A549 (cell line): ENCODE data around the gene LDLRAD4. TPM values are rescaled to one million over a fixed set of nuclear protein-coding genes. Genes with fewer than 3 reads are reported as not detected.

ENCODE experiments used
- ATAC-seq, 2 experiments: fragments of 200-7000 bp in 1 of 2; fragments of >200 bp in 1 of 2; cut with Nextera tagmentation in 1 of 2; cut with Tn5 transposase in 1 of 2; 3 replicates each; pipeline versions ENCODE4 v1.8.0 to v1.9.1; 2018 to 2020; ENCODE audit warnings: mild to moderate bottlenecking in 1 of 2, moderate library complexity in 1 of 2
- CTCF ChIA-PET: fragments of 300-600 bp; sonication (Branson Sonifier 250); formaldehyde crosslinking; extraction: SDS; loops from one replicate; lab custom pipeline; 2021; ENCODE audit warnings: antibody characterized with exemption, inconsistent platforms; lab: Yijun Ruan, JAX
- POLR2A ChIA-PET: fragments of 350-600 bp; formaldehyde crosslinking; extraction: SDS; loops from one replicate; lab custom pipeline; 2021; ENCODE audit warnings: antibody characterized with exemption, inconsistent platforms; lab: Yijun Ruan, JAX
- DNase-seq, 2 experiments: peaks; one replicate each; pipeline versions ENCODE4 v3.0.0 to v3.0.0-alpha.2; 2011 to 2016; ENCODE audit warnings: low read depth in 1 of 2, low spot score in 1 of 2
- FAIRE-seq: peaks from 2 replicates; lab custom pipeline; 2011; peaks lifted over from hg19 to GRCh38; lab: Jason Lieb, UNC
- H3K27ac ChIP-seq, 2 experiments: fragments of >200 bp; sonication (Bioruptor Twin); formaldehyde crosslinking; 3 replicates each; pipeline ENCODE4 v1.5.1; 2016 to 2017
- H3K4me1 ChIP-seq: fragments of >200 bp; sonication (Bioruptor Twin); formaldehyde crosslinking; 3 replicates; pipeline ENCODE4 v1.6.1; 2016
- H3K4me2 ChIP-seq: fragments of >200 bp; sonication (Bioruptor Twin); formaldehyde crosslinking; 3 replicates; pipeline ENCODE4 v1.6.1; 2016
- H3K4me3 ChIP-seq: fragments of >200 bp; sonication (Bioruptor Twin); formaldehyde crosslinking; 3 replicates; pipeline ENCODE4 v1.5.1; 2016
- H3K9me3 ChIP-seq: fragments of >200 bp; sonication (Bioruptor Twin); formaldehyde crosslinking; 3 replicates; pipeline ENCODE4 v1.6.1; 2016
- CEBPB ChIP-seq, 2 experiments: fragments of >200 bp in 1 of 2; sonication (Bioruptor Twin) in 1 of 2; formaldehyde crosslinking in 1 of 2; IDR thresholded peaks; 2 replicates each; pipeline ENCODE4 v1.6.1; 2012 to 2016
- HOXB13 ChIP-seq: fragments of 250-450 bp; sonication (Bioruptor Pico); IDR thresholded peaks from 2 replicates; pipeline ENCODE4 v1.5.0; 2020; ENCODE audit warnings: low read depth, mild to moderate bottlenecking, moderate library complexity
- JUN ChIP-seq, 2 experiments: fragments of >200 bp; sonication (Bioruptor Twin); formaldehyde crosslinking; IDR thresholded peaks; 2 replicates in 1 of 2; 3 replicates in 1 of 2; pipeline ENCODE4 v1.6.1; 2016 to 2017
- KDM1A ChIP-seq: fragments of 200-600 bp; sonication (generic); IDR thresholded peaks from 2 replicates; pipeline ENCODE4 v1.6.1; 2016; ENCODE audit warnings: low read depth, mild to moderate bottlenecking
- NFE2L2 ChIP-seq: fragments of 150-350 bp; conservative IDR thresholded peaks from 2 replicates; pipeline ENCODE4 v1.6.1; 2014; ENCODE audit warnings: low read length
- RCOR1 ChIP-seq: fragments of 150-350 bp; IDR thresholded peaks from 2 replicates; pipeline ENCODE4 v1.6.1; 2014; ENCODE audit warnings: antibody characterized with exemption, low read length, low read depth
- RFX5 ChIP-seq: fragments of 450-650 bp; IDR thresholded peaks from 2 replicates; pipeline ENCODE4 v1.7.1; 2014; ENCODE audit warnings: antibody characterized with exemption, mild to moderate bottlenecking, moderate library complexity
- TP53 ChIP-seq: fragments of 250-450 bp; sonication (Bioruptor Pico); IDR thresholded peaks from 2 replicates; pipeline ENCODE4 v1.5.0; 2021; ENCODE audit warnings: mild to moderate bottlenecking, moderate library complexity
- ZC3H11A ChIP-seq: fragments of 450-650 bp; IDR thresholded peaks from 2 replicates; pipeline ENCODE4 v1.6.1; 2014; ENCODE audit warnings: antibody characterized with exemption, mild to moderate bottlenecking
- ZFP36 ChIP-seq: fragments of 450-650 bp; IDR thresholded peaks from 2 replicates; pipeline ENCODE4 v1.6.1; 2014; ENCODE audit warnings: borderline replicate concordance; ENCODE audit not compliant: partially characterized antibody
- ZSCAN20 ChIP-seq: fragments of 250-450 bp; sonication (Bioruptor Pico); IDR thresholded peaks from 2 replicates; pipeline ENCODE4 v1.8.0; 2022; ENCODE audit warnings: mild to moderate bottlenecking, moderate library complexity
- WGBS: methylation state at CpG from one replicate; pipeline ENCODE4 v1.1.6; 2017; ENCODE audit errors: missing lambda C conversion rate; 5-methylcytosine and 5-hydroxymethylcytosine counted together
- polyA plus RNA-seq, 4 experiments: library from polyadenylated mRNA; depleted of rRNA in 3 of 4; stranded (reverse); fragments of >200 nt; fragmentation: RNase III in 1 of 4; extraction: RNeasy Plus Mini Kit Qiagen cat#74134 plus additional on column Dnase treatment in 1 of 4; gene quantifications; 2 replicates in 3 of 4; 3 replicates in 1 of 4; pipeline ENCODE4 v1.2.3, GENCODE V29; 2011 to 2017
- TF ChIP-seq, protein P1 (sequence below): IDR thresholded peaks from 2 replicates; pipeline ENCODE4 v1.6.1; 2012
- TF ChIP-seq, protein P2 (sequence below): fragments of 200-600 bp; sonication (generic); IDR thresholded peaks from 2 replicates; pipeline ENCODE4 v1.6.1; 2016; ENCODE audit warnings: antibody characterized with exemption, mild to moderate bottlenecking, moderate library complexity
- TF ChIP-seq, protein P3 (sequence below): fragments of >200 bp; sonication (Bioruptor Twin); formaldehyde crosslinking; IDR thresholded peaks from 2 replicates; pipeline ENCODE4 v1.6.1; 2016

The LDLRAD4 gene
- polyA plus RNA-seq, 2 of the 4 experiments (the other 2 are of a cell fraction) = 5.2 to 7.6 TPM

DNA sequence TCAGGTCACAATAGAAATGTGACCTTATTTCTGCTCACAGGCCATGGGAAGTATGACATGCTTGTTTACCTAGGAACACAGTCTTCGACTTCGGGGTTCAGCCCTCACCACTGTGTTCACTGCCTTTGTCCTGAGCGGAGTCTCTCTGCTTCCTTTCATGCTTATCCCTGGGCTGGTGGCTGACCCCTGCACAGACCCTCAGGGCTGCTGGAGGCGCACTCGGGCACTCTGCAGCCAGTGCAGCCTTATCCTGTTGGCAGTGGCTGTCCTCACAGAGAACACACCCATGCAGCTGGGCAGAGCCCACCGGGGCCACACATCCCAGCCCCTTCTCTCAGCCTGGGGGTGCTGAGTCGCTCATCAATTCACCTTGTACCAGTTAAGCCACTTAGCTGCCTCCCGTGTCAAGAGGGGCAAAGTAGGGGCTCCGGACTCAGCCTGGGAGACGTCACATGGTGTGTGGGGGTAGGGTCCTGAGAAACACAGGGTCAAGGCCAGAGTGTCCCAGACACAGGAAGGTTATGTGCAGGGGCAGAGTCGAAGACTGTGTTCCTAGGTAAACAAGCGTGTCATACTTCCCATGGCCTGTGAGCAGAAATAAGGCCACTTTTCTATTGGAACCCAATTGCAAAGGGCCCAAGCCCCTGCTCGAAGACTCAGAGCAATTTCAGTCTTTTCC, 400.3 kb downstream of the LDLRAD4 start:
- H3K9me3 ChIP-seq = no peaks in the 10 kb centered on the region
- WGBS = 74% methylated on average over 9 of the region's 13 CpGs
- no peak overlapping the region for H3K4me2 ChIP-seq
- FAIRE-seq (no peak), DNase-seq (no peak), ATAC-seq (no peak)
- no peak overlapping the region for H3K4me3 ChIP-seq
- ChIA-PET CTCF (no interaction called here), POLR2A (no interaction called here)
- H3K4me1 ChIP-seq = no peaks in the 10 kb centered on the region
- H3K27ac ChIP-seq = no peak overlapping the region
- no peak for TF ChIP-seq ZC3H11A
- TF ChIP-seq RFX5 = no peak
- TF ChIP-seq, protein P1, sequence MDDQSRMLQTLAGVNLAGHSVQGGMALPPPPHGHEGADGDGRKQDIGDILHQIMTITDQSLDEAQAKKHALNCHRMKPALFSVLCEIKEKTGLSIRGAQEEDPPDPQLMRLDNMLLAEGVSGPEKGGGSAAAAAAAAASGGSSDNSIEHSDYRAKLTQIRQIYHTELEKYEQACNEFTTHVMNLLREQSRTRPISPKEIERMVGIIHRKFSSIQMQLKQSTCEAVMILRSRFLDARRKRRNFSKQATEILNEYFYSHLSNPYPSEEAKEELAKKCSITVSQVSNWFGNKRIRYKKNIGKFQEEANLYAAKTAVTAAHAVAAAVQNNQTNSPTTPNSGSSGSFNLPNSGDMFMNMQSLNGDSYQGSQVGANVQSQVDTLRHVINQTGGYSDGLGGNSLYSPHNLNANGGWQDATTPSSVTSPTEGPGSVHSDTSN = no peak
- TF ChIP-seq, all 56 proteins: peak for 0

DNA sequence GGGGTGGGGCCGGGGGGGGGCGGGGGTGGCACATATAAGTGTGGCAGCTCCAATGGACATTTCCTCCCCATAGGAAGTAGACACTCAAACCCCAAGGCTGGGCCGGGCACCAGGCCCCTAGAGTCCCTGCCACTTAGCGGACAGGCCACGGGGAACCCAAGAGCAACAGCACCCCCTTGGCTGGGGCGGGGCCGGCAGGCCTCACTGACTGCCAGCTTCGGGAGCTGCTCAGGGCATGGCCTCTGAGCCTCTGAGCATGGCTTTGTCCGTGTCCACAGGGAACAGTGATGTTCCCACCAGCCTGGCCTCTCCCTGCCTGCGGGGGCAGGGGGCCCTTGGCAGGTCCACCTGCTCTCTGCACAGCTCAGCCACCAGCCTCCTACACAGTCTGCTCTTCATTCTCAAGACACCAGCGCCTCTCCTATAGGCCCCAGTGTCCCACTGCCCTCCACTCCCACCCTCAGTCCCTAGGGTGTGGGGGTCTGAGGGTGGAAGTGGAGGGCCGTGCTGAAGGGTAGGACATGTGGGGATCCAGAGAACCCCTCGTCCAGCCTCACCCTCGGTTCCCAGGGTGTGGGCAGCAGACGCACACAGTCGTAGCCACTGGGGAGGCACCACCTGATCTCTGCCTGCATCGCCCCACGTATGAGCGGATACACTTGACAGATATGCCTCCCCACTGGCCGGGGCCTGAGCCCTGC, 401.1 kb downstream of the LDLRAD4 start:
- DNase-seq (no peak), ATAC-seq (no peak), FAIRE-seq (no peak)
- H3K4me2 ChIP-seq = no peak overlapping the region
- ChIA-PET POLR2A (no interaction called here), CTCF (no interaction called here)
- H3K9me3 ChIP-seq = no peaks in the 10 kb centered on the region
- H3K27ac ChIP-seq = no peak overlapping the region
- 74% methylated on average over 13 of the region's 20 CpGs for WGBS
- H3K4me3 ChIP-seq = no peak overlapping the region
- TF ChIP-seq, protein P2, sequence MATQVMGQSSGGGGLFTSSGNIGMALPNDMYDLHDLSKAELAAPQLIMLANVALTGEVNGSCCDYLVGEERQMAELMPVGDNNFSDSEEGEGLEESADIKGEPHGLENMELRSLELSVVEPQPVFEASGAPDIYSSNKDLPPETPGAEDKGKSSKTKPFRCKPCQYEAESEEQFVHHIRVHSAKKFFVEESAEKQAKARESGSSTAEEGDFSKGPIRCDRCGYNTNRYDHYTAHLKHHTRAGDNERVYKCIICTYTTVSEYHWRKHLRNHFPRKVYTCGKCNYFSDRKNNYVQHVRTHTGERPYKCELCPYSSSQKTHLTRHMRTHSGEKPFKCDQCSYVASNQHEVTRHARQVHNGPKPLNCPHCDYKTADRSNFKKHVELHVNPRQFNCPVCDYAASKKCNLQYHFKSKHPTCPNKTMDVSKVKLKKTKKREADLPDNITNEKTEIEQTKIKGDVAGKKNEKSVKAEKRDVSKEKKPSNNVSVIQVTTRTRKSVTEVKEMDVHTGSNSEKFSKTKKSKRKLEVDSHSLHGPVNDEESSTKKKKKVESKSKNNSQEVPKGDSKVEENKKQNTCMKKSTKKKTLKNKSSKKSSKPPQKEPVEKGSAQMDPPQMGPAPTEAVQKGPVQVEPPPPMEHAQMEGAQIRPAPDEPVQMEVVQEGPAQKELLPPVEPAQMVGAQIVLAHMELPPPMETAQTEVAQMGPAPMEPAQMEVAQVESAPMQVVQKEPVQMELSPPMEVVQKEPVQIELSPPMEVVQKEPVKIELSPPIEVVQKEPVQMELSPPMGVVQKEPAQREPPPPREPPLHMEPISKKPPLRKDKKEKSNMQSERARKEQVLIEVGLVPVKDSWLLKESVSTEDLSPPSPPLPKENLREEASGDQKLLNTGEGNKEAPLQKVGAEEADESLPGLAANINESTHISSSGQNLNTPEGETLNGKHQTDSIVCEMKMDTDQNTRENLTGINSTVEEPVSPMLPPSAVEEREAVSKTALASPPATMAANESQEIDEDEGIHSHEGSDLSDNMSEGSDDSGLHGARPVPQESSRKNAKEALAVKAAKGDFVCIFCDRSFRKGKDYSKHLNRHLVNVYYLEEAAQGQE = no peak
- TF ChIP-seq ZFP36 (no peak), CEBPB (IDR thresholded peaks at IDR 0.05) (no peak), ZSCAN20 (no peak), HOXB13 (CRISPR knock-in tag) (no peak)
- H3K4me1 ChIP-seq = no peaks in the 10 kb centered on the region

DNA sequence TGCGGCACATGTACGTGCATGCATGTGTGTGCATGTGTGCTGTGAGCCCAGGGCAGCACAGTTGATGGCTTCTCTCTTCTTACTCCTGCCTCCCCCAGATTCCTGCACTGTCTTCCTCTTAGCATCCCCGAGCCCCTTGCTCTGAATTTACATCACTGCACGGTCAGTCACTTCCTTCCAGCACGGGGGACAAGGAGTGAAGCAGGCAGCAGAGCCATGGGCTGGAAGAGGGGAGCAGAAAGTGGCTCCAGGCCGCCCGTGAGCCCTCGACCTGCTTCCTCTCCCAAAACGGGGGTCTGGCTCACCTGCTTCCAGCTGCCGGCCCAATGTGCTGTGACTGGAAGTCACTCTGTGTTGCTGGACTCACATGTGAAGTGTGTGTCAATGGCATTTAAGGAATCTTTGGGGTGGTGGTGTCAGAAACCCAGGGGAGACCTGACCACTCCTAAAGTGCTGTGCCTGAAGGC, 401.7 kb downstream of the LDLRAD4 start:
- H3K9me3 ChIP-seq = no peaks in the 10 kb centered on the region
- no peaks in the 10 kb centered on the region for H3K4me1 ChIP-seq
- POLR2A ChIA-PET = no interaction called here
- DNase-seq (no peak), FAIRE-seq (no peak), ATAC-seq (no peak)
- H3K27ac ChIP-seq = no peak overlapping the region
- no peak overlapping the region for H3K4me3 ChIP-seq
- CTCF ChIA-PET = no interaction called here
- TF ChIP-seq RCOR1 = no peak
- TF ChIP-seq, protein P3, sequence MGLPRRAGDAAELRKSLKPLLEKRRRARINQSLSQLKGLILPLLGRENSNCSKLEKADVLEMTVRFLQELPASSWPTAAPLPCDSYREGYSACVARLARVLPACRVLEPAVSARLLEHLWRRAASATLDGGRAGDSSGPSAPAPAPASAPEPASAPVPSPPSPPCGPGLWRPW = no peak
- no peak for TF ChIP-seq NFE2L2
- TF ChIP-seq JUN (IDR thresholded peaks at IDR 0.05) = no peak
- TF ChIP-seq KDM1A = no peak
- TF ChIP-seq TP53 (CRISPR knock-in tag) = no peak
- 62% methylated on average over 8 of the region's 10 CpGs for WGBS
- no peak overlapping the region for H3K4me2 ChIP-seq
